ENCODE results near the gene HEBP2.

Gene HEBP2

DNA sequence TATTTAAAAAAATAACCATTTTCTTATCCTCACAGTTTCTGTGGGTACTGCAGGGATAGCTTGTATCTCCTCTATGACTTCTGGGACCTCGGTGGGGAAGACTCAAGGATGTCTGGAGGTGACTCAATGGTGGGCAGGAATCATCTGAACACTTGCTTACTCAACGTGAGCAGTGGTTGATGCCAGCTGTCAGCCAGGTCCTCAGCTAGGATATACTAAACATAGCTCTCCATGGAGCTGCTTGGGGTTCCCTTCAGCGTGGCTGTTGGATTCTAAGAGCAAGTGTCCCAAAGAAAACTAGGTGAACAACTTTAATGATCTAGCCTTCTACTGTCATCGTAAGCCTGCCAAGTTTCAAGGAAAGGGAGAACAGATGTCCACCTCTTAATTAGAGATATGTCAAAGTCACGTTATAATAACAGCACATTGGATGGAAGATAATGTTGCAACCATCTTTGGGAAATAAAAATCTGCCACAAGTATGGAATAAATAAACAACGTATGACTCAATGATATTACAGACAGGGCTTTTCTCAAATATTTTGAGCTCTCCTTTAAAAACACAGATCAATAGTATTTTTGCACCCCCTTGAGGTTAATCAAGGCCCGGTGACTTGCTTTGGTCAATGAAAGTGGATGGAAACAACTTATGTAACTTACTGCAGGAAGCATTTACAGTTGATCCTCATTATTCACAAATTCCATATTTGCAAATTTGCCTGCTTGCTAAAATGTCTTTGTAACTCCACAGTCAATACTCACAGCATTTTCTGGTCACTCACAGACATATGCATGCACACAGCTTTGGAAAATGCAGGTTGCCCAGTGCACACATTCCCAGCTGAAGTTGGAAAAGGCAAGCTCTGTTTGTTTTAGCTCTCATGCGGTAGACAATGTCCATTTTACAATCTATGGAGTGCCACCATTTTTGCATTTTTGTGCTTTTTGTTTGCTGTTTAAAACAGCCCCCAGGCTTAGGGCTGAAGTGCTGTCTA, 6.6 kb upstream of the HEBP2 start:
- no peak for DNase-seq

GRCh38 chr6:138400326-138400725, 3.7 kb upstream of the HEBP2 start:
- no peak for DNase-seq

- no peak for DNase-seq
Measured at GRCh38 chr6:138401960-138402837, 1.8 kb upstream of the HEBP2 start.

DNA sequence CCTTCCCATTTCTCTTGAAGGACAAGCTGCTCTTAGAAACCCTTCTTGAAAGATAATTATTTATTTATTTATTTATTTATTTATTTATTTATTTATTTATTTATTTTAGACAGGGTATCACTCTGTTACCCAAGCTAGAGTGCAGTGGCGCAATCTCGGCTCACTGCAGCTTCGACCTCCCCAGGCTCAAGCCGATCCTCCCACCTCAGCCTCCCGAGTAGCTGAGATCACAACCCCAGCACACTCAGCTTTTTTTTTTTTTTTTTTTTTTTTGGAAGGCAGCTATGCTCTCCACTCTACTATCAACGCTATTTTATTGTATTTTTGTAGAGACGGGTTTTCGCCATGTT, 1.2 kb upstream of the HEBP2 start:
- no peak for DNase-seq

DNA sequence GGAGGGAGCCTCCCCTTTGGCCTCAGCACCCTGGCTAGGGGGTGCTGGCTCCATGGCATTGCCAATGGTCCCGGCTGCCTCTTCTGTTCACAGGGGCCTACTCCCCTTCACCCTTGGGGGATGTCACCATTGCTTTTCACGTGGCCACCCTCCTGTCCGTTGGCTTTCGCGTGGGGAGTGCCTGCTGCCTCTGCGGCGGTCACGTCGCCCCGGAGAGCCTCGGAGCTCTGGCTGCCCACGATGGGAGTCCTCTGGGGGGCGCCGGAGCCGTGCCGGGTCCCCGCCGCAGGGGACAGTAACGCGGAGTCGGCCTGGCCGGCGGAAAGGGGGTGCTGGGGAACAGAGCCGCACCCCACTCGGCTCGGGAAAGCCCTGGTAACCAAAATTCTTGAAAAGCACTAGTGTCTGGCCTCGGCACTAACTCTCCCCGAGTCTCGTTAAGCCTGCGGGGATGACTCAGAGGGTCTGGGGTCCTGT, 661 bp upstream of the HEBP2 start:
- no peak for DNase-seq

DNA sequence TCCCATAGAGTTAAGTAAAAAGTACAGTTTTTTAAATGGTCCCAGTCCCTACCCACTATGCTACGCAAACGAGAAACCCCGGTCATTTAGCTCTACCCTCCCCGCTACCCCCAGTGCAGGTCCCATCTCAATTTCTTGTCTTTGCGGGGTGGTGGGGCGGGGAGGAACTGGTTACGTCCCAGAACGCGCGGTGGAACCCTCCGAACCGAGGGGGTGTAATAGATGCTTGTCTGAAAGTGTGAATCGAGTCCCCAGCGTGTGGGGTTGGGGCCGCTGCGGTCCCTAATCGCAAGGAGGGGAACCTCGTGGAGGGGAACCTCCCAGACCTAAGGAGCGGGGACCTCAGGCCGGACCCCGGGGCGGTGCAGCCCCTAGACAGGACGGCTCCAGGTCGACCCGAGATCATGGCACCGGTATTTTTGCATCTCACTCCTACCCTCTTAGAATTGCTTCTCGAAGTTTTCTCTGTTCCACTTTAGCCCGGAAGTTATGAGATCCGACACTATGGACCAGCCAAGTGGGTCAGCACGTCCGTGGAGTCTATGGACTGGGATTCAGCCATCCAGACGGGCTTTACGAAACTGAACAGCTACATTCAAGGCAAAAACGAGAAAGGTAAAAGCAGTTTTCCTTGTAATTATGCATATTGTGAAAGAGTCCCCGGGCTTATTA, 779 bp downstream of the HEBP2 start:
- DNase-seq: no peak

DNA sequence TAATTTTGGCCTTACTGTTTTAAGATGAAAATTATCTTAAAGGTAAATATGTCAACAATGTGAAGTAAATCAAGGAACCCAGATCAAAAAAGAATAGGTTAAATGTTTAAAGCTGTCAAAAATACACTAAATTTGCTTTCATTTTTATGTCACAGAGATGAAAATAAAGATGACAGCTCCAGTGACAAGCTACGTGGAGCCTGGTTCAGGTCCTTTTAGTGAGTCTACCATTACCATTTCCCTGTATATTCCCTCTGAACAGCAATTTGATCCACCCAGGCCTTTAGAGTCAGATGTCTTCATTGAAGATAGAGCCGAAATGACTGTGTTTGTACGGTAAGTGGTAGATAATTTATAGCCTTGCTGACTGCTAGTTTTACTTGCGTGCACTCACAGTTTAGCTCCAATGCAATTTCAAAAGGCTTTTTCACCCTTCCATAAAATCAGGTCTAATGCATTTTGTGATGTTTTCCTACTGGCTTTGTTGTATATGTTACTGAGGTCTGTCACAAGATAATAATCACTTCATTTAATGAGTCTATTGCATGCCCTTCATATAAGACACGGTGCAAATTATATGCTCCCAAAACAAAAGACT, 1.9 kb downstream of the HEBP2 start:
- DNase-seq: no peak

GRCh38 chr6:138406443-138406842, 2.4 kb downstream of the HEBP2 start:
- DNase-seq: no peak

DNA sequence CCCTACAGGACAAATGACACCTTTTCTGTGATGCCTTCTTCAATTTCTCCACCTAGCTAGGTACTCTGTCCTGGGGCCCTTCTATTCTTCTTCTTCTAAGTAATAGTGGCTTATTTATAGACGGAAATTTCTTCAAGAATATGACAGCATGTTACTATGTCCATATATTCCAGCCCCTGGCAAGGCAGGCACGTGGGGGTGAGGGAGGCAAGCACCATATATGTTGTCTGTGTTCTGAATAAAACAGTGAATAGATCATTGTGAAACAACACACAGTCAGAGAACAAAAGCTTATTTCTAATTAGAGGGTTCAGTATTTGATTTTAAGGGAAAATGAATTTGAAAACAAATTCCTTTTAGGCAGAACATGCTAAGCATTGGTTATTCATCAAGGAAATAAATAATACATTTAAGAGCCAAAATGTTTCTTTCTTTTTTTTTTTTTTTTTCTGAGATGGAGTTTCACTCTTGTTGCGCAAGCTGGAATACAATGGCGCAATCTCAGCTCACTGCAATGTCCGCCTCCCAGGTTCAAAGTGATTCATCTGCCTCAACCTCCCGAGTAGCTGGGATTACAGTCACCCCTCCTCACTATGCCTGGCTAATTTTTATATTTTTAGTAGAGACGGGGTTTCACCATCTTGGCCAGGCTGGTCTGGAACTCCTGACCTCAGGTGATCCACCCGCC, 6.2 kb downstream of the HEBP2 start:
- DNase-seq: no peak

- DNase-seq: no peak
Measured at GRCh38 chr6:138410972-138411880, 7.2 kb downstream of the HEBP2 start.

DNA sequence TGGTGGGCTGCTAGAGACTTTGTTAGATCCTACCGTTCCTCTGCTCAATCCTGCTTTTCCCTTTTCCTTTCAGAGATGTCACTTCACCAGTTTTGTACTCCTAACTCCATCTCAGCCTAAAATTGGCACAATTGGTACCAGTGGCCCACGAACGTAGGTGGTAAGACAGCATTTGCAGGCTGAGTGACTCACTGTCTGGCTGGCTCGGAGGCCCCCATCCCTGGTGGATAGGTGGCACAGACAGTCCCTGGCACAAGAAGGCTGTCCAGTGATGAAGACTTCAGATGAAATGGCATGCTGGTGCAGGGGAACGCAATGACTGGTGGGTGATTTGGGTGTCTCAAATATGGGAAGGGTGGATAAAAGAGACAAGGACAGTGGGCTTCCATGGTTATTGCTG, 11.1 kb downstream of the HEBP2 start:
- DNase-seq: no peak

DNA sequence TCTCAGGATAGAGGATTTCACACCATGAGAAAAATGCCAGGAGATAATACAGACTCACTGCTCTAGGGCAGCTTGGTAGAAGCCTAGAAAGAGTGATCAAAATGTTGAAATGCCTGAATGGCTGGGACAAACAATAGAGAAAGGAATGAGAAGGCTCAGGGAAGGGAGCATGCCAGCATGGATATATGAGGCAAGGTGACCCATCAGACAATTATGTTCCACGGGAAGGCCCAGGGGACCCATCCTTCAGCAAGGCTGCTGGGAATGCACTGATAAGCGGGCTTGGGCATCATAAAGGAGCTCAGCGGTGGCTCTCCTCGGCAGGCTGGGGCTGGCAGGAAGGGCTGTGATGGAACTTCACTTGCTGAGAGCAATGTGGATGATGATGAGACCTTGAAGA, 12.2 kb downstream of the HEBP2 start:
- DNase-seq: no peak

GRCh38 chr6:138417493-138418117, 13.6 kb downstream of the HEBP2 start:
- no peak for DNase-seq

DNA sequence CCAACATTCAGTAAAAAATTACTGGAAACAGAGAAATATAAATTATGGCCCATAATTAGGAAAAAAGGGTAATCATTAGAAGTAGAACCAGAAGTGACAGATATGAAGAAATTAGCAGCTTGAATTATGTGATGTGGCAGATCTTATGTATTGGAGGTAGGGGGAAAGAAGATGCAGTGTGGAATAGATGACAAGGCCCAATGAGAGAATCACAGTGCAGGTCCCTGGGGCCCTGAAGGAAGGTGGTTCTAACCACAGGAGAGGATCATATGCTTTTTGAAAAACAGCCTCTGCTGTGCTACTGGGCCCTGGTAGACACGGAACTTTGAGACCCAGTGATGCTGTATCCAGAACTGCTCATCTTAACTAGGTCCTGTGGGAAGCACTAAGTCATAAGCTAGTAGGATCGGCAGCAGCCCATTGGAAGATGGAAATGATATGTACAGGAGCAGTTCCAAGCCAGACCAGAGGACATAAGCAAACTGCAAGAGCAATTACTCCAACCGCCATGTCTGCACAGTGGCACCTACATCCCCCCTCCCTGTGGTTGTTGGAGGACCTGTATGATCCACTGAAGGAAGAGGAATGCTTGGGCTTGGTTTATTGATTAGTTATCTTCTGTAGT, 14.2 kb downstream of the HEBP2 start:
- DNase-seq: no peak

DNA sequence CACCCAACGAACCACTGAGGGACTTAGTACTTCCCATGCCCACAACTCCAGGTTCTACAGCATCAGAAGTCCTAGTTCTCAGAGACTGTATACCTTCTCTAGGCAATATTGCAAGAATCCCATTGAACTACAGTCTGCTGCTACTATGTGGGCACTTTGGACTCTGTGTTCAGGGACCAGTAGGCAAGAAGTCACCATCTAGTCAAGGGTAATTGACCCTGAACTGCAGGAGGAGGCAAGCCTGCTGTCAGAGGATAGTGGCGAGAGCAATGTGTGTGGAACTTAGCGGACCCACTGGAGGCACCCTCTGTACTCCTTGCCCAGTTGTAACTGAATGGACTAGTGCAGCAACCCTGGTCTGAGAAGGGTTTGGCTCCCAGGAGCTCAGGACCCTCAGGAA, 15.7 kb downstream of the HEBP2 start:
- DNase-seq: no peak

GRCh38 chr6:138420356-138420755, 16.3 kb downstream of the HEBP2 start:
- no peak for DNase-seq

DNA sequence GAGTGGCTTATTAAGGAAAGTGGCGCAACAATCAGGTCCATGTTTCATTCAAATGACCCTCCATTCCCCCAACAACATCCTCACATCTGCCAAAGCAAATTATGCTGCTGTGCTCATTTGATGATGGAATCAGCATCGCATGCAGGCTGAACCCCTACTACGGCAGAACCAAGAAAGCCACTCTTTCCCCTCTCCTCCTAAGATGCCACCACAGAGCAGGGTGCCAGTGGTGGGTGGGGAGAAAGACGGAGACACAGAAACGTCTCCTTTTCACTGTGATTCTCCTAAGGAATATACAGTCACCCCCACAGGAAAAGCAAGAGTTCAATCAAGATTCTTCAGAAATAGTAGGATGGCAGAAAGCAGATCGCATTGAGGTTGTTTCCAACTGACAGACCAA, 17.1 kb downstream of the HEBP2 start:
- DNase-seq: no peak

- DNase-seq: no peak
Measured at GRCh38 chr6:138421608-138422007, 17.6 kb downstream of the HEBP2 start.

DNA sequence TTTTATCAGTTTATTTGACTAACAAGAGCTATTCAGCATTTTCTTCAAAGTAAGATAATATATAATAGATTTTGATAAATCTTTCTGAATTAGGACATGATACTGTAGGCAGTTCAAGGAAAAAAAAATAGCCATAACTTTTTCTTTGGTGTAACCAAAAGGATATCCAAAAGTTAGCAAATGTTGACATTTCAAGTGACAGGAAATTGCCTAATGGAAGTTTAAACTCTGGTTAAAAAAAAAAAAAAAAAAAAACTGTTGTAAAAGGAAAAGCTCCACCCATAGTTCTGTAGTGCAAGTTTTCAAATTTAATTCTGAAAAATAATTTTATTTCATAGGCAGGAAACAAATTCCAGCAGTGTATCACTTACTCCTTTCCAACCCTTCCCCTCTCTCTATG, 18.8 kb downstream of the HEBP2 start:
- no peak for DNase-seq

Data from NCI-H2029 treated with DMSO at 0.1 percent for 48 hours (cell line).